Measurements from ENCODE around the gene CD47.

Gene CD47

DNA sequence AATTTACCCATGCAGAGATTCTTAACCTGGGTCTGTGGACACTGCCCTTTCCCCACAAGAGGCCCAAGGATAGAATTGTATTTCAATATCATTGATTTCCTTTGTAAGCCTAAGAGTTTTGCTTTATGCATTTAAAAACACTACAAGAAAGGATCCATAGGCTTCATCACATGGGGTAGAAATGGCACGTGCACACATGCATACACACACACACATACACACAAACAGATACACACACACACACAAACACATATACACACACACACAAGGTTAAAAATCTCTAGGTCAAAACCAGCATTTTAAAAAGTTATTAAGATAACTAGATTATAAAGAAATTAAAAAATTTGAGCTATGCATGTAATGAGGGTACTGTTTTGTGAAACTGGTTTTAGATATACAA lies 35.5 kb upstream of the CD47 start:
- Histone ChIP-seq H3K4me1 (ENCODE audit: control insufficient read depth, insufficient read depth, low read length) (0 out of 2 replicates have a peak, but pooled peaks cover 3% of the 10 kb centered on the region), H3K9me3 (ENCODE audit: control insufficient read depth, insufficient read depth, low read length) (no peaks in the 10 kb centered on the region), H3K9ac (ENCODE audit: low read depth, low read length) (no peak overlapping the region), H3K27ac (ENCODE audit: low read depth, low read length) (no peak overlapping the region), H3K4me3 (ENCODE audit: low read depth, low read length) (no peak overlapping the region), H3K36me3 (ENCODE audit: control insufficient read depth, insufficient read depth, low read length) (no peaks in the 10 kb centered on the region), H3K27me3 (ENCODE audit: control insufficient read depth, insufficient read depth, low read length) (no peaks in the 10 kb centered on the region)

DNA sequence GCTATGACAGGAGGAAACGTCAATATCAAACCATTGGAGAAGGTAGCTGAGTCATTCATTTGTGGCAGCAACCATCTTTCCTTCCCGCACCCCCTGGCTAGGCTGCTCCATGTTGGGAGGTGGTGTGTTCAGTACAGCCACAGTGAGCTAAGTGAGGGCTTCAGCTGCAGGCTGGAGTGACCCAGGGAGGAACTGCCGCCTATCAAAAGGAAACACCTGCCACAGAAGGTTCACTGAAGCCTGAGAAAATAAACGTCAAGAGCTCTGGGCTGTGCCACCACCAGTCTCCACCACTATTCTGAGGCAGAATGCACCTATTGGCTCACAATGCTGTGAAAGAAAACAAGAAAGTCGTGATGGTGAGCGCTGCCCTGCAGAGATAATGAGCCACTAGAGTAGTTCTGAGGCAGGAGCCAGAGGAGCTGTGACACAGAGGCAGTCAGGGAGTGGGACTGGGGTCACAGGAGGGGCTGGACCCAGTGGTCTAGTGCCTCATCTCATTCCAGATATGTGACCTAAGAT lies 34.8 kb upstream of the CD47 start:
- Histone ChIP-seq H3K36me3 (ENCODE audit: control insufficient read depth, insufficient read depth, low read length) (no peaks in the 10 kb centered on the region), H3K9ac (ENCODE audit: low read depth, low read length) (no peak overlapping the region), H3K27me3 (ENCODE audit: control insufficient read depth, insufficient read depth, low read length) (no peaks in the 10 kb centered on the region), H3K27ac (ENCODE audit: low read depth, low read length) (no peak overlapping the region), H3K4me3 (ENCODE audit: low read depth, low read length) (no peak overlapping the region), H3K4me1 (ENCODE audit: control insufficient read depth, insufficient read depth, low read length) (0 out of 2 replicates have a peak, but pooled peaks cover 3% of the 10 kb centered on the region), H3K9me3 (ENCODE audit: control insufficient read depth, insufficient read depth, low read length) (no peaks in the 10 kb centered on the region)

DNA sequence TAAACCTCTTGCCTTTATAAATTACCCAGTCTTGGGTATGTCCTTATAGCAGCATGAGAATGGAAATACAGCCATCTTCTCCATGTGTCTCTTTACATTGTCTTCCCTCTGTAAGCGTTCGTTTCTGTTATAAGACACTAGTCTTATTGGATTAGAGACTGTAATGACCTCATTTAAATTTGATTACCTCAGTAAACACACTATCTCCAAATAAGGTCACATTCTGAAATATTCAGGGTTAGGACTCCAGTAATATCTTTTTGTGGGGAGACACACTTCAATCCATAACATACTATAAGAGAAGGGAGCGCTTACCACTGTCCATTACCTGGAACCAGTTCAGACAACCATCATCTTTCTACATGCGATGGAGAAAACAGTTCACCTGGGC lies 34.3 kb upstream of the CD47 start:
- 0 out of 2 replicates have a peak, but pooled peaks cover 3% of the 10 kb centered on the region for H3K4me1 ChIP-seq (ENCODE audit: control insufficient read depth, insufficient read depth, low read length)
- H3K9me3 ChIP-seq (ENCODE audit: control insufficient read depth, insufficient read depth, low read length): no peaks in the 10 kb centered on the region
- no peaks in the 10 kb centered on the region for H3K27me3 ChIP-seq (ENCODE audit: control insufficient read depth, insufficient read depth, low read length)
- no peak overlapping the region for H3K4me3 ChIP-seq (ENCODE audit: low read depth, low read length)
- H3K27ac ChIP-seq (ENCODE audit: low read depth, low read length): no peak overlapping the region
- no peak overlapping the region for H3K9ac ChIP-seq (ENCODE audit: low read depth, low read length)
- no peaks in the 10 kb centered on the region for H3K36me3 ChIP-seq (ENCODE audit: control insufficient read depth, insufficient read depth, low read length)

DNA sequence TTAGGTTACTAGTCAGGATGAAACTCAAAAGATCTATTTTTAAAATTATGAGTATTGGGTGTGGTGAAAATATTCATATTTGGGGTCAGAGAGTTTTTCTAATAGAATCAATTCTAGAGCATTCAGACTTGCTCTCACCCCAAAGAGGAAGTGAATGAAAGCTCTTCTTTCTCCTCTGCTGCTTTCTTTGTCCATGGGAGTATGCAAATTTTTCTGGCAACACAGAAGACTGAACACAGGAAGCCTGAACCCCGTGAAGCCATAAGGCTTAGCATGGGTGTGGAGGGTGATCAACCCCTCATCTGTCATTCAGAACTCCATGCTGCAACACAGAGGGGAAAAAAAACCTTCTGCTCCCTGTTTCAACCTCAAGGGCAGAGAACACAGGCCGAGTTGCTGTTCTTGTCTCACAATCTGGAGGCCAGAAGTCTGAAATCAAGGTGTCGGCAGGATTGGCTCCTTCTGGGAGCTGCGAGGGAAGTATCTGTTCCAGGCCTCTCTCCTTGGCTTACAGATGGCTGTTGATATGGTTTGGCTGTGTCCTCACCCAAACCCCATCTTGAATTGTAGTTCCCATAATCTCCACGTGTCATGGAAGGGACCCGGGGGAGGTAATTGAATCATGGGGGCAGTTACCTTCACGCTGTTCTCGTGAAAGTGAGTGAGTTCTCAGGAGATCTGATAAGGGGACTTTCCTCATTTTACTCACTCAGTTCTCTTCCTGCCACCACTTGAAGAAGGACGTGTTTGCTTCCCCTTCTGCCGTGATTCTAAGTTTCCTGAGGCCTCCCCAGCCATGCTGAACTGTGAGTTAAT lies 33.7 kb upstream of the CD47 start:
- H3K36me3 ChIP-seq (ENCODE audit: control insufficient read depth, insufficient read depth, low read length): no peaks in the 10 kb centered on the region
- no peak overlapping the region for H3K9ac ChIP-seq (ENCODE audit: low read depth, low read length)
- H3K9me3 ChIP-seq (ENCODE audit: control insufficient read depth, insufficient read depth, low read length): no peaks in the 10 kb centered on the region
- 0 out of 2 replicates have a peak, but pooled peaks cover 3% of the 10 kb centered on the region for H3K4me1 ChIP-seq (ENCODE audit: control insufficient read depth, insufficient read depth, low read length)
- no peaks in the 10 kb centered on the region for H3K27me3 ChIP-seq (ENCODE audit: control insufficient read depth, insufficient read depth, low read length)
- H3K27ac ChIP-seq (ENCODE audit: low read depth, low read length): no peak overlapping the region
- H3K4me3 ChIP-seq (ENCODE audit: low read depth, low read length): no peak overlapping the region

DNA sequence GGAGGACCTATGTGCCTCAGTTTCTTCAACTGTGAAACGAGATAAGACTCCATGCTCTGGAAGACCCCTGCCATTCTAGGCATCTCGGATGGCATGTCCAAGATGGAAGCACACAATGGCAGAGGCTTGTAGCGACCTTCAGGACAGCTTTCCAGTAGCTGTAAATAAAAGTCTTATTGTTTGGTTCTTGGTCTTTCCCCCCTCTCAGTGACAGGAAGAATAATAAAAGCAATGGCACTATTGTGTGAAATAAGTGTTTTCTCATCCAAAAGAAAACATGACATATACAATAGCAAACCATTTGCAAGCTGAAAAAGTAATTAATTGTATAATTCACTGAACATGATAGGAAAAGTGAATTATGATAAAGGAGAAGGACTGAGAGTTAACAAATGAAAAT lies 32.5 kb upstream of the CD47 start:
- Histone ChIP-seq H3K27me3 (ENCODE audit: control insufficient read depth, insufficient read depth, low read length) (no peaks in the 10 kb centered on the region), H3K4me3 (ENCODE audit: low read depth, low read length) (no peak overlapping the region), H3K9ac (ENCODE audit: low read depth, low read length) (no peak overlapping the region), H3K9me3 (ENCODE audit: control insufficient read depth, insufficient read depth, low read length) (no peaks in the 10 kb centered on the region), H3K27ac (ENCODE audit: low read depth, low read length) (no peak overlapping the region), H3K36me3 (ENCODE audit: control insufficient read depth, insufficient read depth, low read length) (no peaks in the 10 kb centered on the region), H3K4me1 (ENCODE audit: control insufficient read depth, insufficient read depth, low read length) (0 out of 2 replicates have a peak, but pooled peaks cover 3% of the 10 kb centered on the region)

DNA sequence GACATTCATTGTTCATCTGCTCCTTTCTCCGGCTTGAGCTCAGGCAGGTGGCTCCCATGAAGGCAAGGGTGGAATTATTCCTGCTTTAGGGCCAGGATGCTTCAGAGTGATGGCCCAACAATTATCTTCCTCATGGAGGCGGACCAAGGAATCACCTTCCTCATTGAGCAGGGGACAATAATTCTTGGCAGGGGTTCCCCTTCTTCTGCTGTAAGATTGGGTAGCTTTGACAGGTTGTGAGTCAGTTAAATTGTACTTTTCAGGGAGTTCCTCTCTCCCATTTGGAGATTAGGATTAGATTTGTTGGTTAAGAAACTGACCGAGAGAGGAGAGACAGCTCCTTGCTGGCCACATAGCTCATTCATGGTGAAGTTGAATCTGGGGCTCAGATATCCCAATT lies 31.4 kb upstream of the CD47 start:
- H3K9ac ChIP-seq (ENCODE audit: low read depth, low read length): no peak overlapping the region
- H3K9me3 ChIP-seq (ENCODE audit: control insufficient read depth, insufficient read depth, low read length): no peaks in the 10 kb centered on the region
- no peak overlapping the region for H3K27ac ChIP-seq (ENCODE audit: low read depth, low read length)
- H3K36me3 ChIP-seq (ENCODE audit: control insufficient read depth, insufficient read depth, low read length): no peaks in the 10 kb centered on the region
- H3K4me3 ChIP-seq (ENCODE audit: low read depth, low read length): no peak overlapping the region
- no peaks in the 10 kb centered on the region for H3K27me3 ChIP-seq (ENCODE audit: control insufficient read depth, insufficient read depth, low read length)
- H3K4me1 ChIP-seq (ENCODE audit: control insufficient read depth, insufficient read depth, low read length): 0 out of 2 replicates have a peak, but pooled peaks cover 3% of the 10 kb centered on the region

DNA sequence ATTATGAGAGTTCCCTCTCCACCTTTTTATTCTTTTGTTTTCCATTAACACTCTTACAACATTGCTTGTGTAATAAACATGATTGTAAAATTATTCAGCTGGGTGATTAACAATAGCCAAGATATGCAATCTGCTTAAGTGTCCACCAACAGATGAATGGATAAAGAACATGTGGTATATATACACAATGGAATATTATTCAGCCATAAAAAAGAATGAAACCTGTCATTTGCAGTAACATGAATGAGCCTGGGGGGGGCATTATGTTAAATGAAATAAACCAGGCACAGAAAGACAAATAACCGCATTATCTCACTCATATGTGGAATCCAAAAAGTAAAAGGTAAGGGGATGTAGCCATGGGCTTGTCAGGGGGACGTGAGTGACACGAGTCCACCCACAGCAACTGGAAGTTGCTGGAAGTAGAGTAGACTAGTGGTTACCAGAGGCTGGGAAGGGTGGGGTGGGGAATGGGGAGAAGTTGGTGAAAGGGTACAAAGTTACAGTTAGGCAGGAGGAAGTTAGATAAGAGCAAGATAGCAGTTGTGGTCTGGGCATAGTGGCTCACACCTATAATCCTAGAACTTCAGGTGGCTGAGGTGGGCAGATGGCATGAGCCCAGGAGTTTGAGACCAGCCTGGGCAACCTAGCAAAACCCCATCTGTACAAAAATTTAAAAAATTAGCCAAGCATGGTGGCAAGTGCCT lies 28.7 kb upstream of the CD47 start:
- Histone ChIP-seq H3K27ac (ENCODE audit: low read depth, low read length) (no peak overlapping the region), H3K36me3 (ENCODE audit: control insufficient read depth, insufficient read depth, low read length) (no peaks in the 10 kb centered on the region), H3K4me1 (ENCODE audit: control insufficient read depth, insufficient read depth, low read length) (0 out of 2 replicates have a peak, but pooled peaks cover 2% of the 10 kb centered on the region), H3K9me3 (ENCODE audit: control insufficient read depth, insufficient read depth, low read length) (no peaks in the 10 kb centered on the region), H3K27me3 (ENCODE audit: control insufficient read depth, insufficient read depth, low read length) (no peaks in the 10 kb centered on the region), H3K9ac (ENCODE audit: low read depth, low read length) (no peak overlapping the region), H3K4me3 (ENCODE audit: low read depth, low read length) (no peak overlapping the region)

DNA sequence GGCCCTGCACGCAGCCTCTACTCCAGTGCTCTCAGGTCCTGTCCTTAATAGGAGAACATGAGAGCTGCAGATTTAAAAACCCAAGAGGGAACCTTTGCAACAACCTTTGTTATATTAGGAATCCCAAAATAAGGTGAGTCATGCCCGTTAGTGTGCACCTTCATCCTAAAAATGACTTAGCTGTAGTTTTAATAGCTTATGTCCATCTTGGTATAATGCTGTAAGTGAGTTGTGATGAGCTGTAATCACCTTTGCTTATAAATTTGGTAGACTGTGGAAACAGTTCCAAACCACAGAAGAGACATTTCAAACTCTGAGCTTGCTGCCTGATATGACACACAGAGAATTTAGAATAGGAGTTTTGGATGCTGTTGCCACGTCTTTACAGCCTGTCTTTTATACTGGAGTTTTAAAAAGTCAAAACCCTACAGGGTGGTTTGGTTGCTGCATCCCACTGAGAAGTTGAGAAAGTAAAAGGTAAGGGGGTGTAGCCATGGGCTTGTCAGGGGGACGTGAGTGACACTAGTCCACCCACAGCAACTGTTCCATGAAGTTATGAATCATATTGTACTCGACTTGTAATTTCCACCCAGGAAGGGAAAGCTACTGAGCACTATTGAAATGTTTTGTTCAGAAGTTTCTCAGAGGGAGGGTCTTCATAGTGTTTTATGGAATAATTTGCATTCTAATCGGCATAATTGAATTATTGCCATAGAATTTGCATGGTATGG lies 27.4 kb upstream of the CD47 start:
- H3K27ac ChIP-seq (ENCODE audit: low read depth, low read length): no peak overlapping the region

DNA sequence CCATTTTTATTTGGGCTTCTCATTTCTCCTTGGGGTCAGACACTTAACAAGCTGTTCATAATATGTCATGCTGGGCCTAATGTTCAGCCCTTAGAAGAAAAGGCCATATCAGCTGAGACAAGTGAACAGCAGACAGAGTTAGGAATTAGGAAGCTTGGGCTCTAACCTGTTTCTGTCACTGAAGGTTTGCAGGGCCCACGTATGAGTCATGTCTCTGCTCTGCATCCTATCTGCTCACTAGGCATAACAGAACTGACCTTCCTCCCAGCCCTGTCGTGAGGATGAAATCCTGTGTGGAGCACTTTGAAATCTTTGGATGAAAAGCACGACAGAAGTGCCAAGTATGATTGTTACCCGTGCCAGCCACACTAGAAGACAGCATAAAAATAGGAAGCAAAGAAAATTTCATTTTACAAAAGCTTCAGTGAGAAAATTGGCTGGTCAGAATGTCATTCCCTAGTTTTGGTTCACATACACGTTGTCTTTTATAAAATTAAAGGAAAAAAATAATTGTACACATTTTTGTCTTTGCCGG lies 26.5 kb upstream of the CD47 start:
- H3K4me1 ChIP-seq (ENCODE audit: control insufficient read depth, insufficient read depth, low read length): no peaks in the 10 kb centered on the region

More for the DNA sequence above, 27.4 kb upstream of the CD47 start:
- no peak overlapping the region for H3K9ac ChIP-seq (ENCODE audit: low read depth, low read length)
- H3K4me3 ChIP-seq (ENCODE audit: low read depth, low read length): no peak overlapping the region
- H3K4me1 ChIP-seq (ENCODE audit: control insufficient read depth, insufficient read depth, low read length): no peaks in the 10 kb centered on the region
- H3K9me3 ChIP-seq (ENCODE audit: control insufficient read depth, insufficient read depth, low read length): no peaks in the 10 kb centered on the region
- H3K27me3 ChIP-seq (ENCODE audit: control insufficient read depth, insufficient read depth, low read length): no peaks in the 10 kb centered on the region
- no peaks in the 10 kb centered on the region for H3K36me3 ChIP-seq (ENCODE audit: control insufficient read depth, insufficient read depth, low read length)

DNA sequence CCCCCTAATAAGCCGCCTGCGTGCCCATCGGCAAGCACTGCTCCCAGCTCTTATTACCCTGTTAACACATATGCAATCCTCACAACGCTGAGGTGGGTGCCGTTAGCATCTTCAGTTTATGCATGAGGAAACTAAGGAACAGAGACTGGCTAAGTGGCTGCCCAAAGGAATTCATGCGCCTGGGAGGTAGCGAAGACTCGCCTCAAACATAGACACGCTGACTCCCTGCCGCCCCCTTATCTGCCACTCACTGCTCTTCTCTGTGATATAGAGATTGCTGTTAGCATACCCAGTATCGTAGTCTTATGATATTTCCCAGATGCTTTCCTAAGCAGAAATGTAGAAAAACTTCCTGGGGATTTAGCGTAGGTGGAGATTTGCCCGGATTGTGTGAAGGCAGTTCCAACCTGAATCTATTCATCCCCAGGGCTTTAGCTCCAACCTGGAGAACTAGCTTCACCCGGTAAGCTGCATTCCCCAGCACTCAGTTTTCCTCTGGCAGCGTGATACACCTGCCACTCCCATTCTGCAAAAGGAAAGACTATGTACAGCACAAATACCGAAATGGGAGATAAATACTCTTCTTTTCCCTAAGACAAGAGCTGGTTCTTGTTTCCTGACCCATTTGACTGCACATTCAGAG lies 23.7 kb upstream of the CD47 start:
- Histone ChIP-seq H3K27ac (ENCODE audit: low read depth, low read length) (no peak overlapping the region), H3K9ac (ENCODE audit: low read depth, low read length) (no peak overlapping the region), H3K36me3 (ENCODE audit: control insufficient read depth, insufficient read depth, low read length) (no peaks in the 10 kb centered on the region), H3K4me1 (ENCODE audit: control insufficient read depth, insufficient read depth, low read length) (no peaks in the 10 kb centered on the region), H3K9me3 (ENCODE audit: control insufficient read depth, insufficient read depth, low read length) (no peaks in the 10 kb centered on the region), H3K27me3 (ENCODE audit: control insufficient read depth, insufficient read depth, low read length) (no peaks in the 10 kb centered on the region), H3K4me3 (ENCODE audit: low read depth, low read length) (no peak overlapping the region)

More for the DNA sequence above, 26.5 kb upstream of the CD47 start:
- Histone ChIP-seq H3K9ac (ENCODE audit: low read depth, low read length) (no peak overlapping the region), H3K27me3 (ENCODE audit: control insufficient read depth, insufficient read depth, low read length) (no peaks in the 10 kb centered on the region), H3K27ac (ENCODE audit: low read depth, low read length) (no peak overlapping the region), H3K36me3 (ENCODE audit: control insufficient read depth, insufficient read depth, low read length) (no peaks in the 10 kb centered on the region), H3K4me3 (ENCODE audit: low read depth, low read length) (no peak overlapping the region), H3K9me3 (ENCODE audit: control insufficient read depth, insufficient read depth, low read length) (no peaks in the 10 kb centered on the region)

Data from HUES48 (cell line).